ENCODE results near the gene AMMECR1.
"Not testable (repeated sequence)": the region's sequence is repeated elsewhere in the genome, so short reads cannot be mapped to it uniquely, and the experiment has no call there.

DNA sequence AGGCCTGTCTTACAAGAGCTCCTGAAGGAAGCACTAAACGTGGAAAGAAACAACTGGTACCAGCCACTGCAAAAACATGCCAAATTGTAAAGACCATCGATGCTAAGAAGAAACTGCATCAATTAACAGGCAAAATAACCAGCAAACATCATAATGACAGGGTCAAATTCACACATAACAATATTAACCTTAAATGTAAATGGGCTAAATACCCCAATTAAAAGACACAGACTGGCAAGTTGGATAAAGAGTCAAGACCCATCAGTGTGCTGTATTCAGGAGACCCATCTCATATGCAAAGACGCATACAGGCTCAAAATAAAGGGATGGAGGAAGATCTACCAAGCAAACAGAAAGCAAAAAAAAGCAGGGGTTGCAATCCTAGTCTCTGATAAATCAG lies 86.4 kb downstream of the AMMECR1 start:
- TF ChIP-seq, protein P1, sequence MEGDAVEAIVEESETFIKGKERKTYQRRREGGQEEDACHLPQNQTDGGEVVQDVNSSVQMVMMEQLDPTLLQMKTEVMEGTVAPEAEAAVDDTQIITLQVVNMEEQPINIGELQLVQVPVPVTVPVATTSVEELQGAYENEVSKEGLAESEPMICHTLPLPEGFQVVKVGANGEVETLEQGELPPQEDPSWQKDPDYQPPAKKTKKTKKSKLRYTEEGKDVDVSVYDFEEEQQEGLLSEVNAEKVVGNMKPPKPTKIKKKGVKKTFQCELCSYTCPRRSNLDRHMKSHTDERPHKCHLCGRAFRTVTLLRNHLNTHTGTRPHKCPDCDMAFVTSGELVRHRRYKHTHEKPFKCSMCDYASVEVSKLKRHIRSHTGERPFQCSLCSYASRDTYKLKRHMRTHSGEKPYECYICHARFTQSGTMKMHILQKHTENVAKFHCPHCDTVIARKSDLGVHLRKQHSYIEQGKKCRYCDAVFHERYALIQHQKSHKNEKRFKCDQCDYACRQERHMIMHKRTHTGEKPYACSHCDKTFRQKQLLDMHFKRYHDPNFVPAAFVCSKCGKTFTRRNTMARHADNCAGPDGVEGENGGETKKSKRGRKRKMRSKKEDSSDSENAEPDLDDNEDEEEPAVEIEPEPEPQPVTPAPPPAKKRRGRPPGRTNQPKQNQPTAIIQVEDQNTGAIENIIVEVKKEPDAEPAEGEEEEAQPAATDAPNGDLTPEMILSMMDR (IDR thresholded peaks at IDR 0.05) = not testable (repeated sequence)
- TF ChIP-seq POLR2A (IDR thresholded peaks at IDR 0.05) = not testable (repeated sequence)

Measured in prostate gland (tissue), 2 donors.